ENCODE measurements around the gene HS3ST3A1.

Gene HS3ST3A1

DNA sequence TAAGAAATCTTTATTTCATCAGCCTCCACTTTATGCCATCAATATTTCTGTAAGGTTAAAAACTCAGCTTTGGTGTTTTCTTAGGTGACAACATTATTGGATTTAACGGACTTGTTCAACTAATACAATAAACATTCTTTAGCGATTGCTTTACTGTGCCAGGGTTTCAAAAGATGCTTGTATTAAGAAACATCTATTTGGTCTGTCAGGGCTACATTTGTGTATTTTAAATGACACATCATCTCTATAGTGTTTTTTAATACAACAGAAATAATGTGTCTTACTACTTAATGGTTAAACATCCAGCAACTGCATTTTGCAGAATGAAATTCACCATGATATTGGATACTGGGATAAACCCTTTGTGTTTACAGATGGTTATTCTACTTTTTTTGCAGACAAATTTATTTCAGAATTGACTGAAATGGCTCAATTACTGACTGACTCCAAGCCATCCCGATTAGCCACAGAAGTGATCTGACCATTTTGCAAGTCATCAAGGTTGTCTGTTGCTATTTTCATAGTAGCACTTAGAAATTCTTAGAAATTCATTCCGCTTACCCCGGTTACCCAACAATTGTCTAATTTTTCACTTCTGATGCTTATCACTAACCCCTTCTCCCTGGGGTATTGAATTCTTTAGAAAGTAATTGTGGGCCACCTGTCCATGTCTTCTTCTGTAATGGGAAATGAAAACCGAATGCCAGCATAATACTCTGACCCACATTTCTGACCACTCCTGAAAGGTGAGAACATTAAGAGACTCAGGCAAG lies 63.7 kb downstream of the HS3ST3A1 start:
- no peak overlapping the region for H3K27ac ChIP-seq
- TF ChIP-seq, protein P1, sequence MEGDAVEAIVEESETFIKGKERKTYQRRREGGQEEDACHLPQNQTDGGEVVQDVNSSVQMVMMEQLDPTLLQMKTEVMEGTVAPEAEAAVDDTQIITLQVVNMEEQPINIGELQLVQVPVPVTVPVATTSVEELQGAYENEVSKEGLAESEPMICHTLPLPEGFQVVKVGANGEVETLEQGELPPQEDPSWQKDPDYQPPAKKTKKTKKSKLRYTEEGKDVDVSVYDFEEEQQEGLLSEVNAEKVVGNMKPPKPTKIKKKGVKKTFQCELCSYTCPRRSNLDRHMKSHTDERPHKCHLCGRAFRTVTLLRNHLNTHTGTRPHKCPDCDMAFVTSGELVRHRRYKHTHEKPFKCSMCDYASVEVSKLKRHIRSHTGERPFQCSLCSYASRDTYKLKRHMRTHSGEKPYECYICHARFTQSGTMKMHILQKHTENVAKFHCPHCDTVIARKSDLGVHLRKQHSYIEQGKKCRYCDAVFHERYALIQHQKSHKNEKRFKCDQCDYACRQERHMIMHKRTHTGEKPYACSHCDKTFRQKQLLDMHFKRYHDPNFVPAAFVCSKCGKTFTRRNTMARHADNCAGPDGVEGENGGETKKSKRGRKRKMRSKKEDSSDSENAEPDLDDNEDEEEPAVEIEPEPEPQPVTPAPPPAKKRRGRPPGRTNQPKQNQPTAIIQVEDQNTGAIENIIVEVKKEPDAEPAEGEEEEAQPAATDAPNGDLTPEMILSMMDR (conservative IDR thresholded peaks at IDR 0.05) = no peak

DNA sequence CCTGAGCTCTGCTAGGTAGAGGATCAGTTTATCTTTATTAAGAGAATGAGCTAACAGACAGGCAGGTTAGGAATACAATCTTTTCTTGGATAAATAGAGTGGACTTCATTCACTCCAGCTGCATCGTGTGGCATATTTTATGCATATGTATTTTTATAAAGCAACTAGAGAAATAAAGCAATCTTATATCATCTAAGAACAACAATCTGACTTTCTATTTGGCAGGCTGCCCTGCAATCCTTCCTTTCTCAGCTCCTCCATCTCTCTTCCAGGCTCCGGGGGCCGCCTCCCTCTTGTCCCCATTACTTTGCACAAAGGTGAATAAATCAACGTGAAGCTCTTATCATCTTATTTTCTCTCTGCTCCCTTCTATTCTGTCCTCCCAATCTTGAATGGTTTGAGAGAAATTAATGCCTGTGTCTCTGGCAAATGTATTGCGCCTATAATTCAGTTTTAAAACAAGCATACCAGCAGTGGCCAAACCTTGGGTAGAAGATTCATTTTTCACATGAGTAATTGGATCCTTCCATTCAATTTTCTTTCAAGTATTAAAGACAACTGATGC lies 64.5 kb downstream of the HS3ST3A1 start:
- no peak overlapping the region for H3K27ac ChIP-seq
- TF ChIP-seq, protein P1 (conservative IDR thresholded peaks at IDR 0.05) = no peak

- TF ChIP-seq, protein P1 (conservative IDR thresholded peaks at IDR 0.05) = no peak
- H3K27ac ChIP-seq = no peak overlapping the region
Observed at GRCh38 chr17:13534946-13535345, 66.8 kb downstream of the HS3ST3A1 start.

GRCh38 chr17:13531721-13532120 lies 70.0 kb downstream of the HS3ST3A1 start:
- TF ChIP-seq, protein P1 (conservative IDR thresholded peaks at IDR 0.05) = no peak
- H3K27ac ChIP-seq = no peak overlapping the region

DNA sequence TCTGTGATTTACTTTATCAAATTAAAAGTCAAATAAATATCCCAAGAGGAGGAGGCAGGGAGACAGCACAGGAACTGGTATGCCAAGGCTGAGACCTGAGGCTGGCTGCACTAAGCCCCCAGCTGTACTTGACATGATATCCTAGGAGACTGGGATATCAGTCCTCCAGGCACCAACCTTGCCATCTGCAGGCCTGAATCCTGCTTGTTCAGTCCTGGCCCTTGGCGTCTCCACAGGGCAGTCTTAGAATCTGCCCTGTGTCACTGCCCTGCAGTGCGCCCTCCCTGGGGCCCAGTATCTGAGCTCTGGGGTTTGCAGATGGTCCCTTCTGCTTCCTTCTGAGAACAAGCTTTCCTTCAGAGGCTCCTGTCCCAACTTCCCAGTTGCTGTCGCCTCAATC lies 75.9 kb downstream of the HS3ST3A1 start:
- TF ChIP-seq, protein P1 (conservative IDR thresholded peaks at IDR 0.05) = no peak
- H3K27ac ChIP-seq = no peak overlapping the region

DNA sequence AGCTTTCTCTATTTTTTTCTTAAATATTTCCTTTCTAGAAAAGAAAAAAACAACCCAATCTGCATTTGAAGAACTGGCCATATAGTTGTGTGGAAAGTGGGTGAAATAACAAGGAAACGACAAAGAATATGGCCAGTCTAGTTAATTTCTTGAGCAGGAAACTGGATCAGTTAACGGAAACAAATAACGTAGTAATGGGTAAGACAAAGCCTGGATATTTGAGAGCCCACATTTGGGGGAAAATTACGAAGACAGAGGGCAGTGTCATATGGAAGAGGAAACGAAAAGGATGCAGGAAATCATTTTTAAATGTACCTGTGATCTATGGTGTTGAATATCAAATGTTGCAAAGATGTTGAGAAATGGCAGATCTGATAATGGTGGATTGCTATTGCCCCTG lies 78.6 kb downstream of the HS3ST3A1 start:
- TF ChIP-seq, protein P1 (conservative IDR thresholded peaks at IDR 0.05) = no peak
- H3K27ac ChIP-seq = no peak overlapping the region

GRCh38 chr17:13522749-13523148 lies 79.0 kb downstream of the HS3ST3A1 start:
- TF ChIP-seq, protein P1 (conservative IDR thresholded peaks at IDR 0.05) = no peak
- H3K27ac ChIP-seq = no peak overlapping the region

Data from VCaP (cell line).